GM12878 (cell line): ENCODE measurements around the gene RTN4RL1. TPM values are rescaled to one million over a fixed set of nuclear protein-coding genes. Genes with fewer than 3 reads are reported as not detected.
A peak's percentile ranks its signal among the peaks of the same experiment; 100 is the strongest.

Experiments
- BHLHE40 ChIP-seq, 2 experiments: fragments of 450-650 bp in 1 of 2; IDR thresholded peaks; 2 replicates each; pipeline ENCODE4 v1.6.1; 2011 to 2017; ENCODE audit warnings: low read depth in 2 of 2, borderline replicate concordance in 1 of 2, improper control_type of control experiment in 1 of 2, low read length in 1 of 2, mild to moderate bottlenecking in 1 of 2
- BMI1 ChIP-seq: fragments of 450-650 bp; IDR thresholded peaks from 2 replicates; pipeline ENCODE4 v1.6.1; 2016; ENCODE audit warnings: mild to moderate bottlenecking, moderate library complexity, borderline replicate concordance
- CBX3 ChIP-seq: fragments of 200-600 bp; sonication (generic); IDR thresholded peaks from 2 replicates; pipeline ENCODE4 v1.6.1; 2016; ENCODE audit warnings: low read depth, borderline replicate concordance
- CHD2 ChIP-seq: IDR thresholded peaks from 2 replicates; pipeline ENCODE4 v1.6.1; 2011; ENCODE audit warnings: low read depth, low read length, improper control_type of control experiment, borderline replicate concordance
- CREM ChIP-seq: IDR thresholded peaks from 2 replicates; pipeline ENCODE4 v1.6.1; 2014; ENCODE audit warnings: antibody characterized with exemption, low read depth
- GABPA ChIP-seq: IDR thresholded peaks from 2 replicates; pipeline ENCODE4 v1.6.1; 2014; ENCODE audit warnings: antibody characterized with exemption, low read depth, mild to moderate bottlenecking, inconsistent platforms
- JUNB ChIP-seq: IDR thresholded peaks from 2 replicates; pipeline ENCODE4 v1.6.1; 2016; ENCODE audit warnings: antibody characterized with exemption, mild to moderate bottlenecking
- KDM1A ChIP-seq: fragments of 200-600 bp; sonication (generic); IDR thresholded peaks from 2 replicates; pipeline ENCODE4 v1.6.1; 2016; ENCODE audit warnings: borderline replicate concordance
- LARP7 ChIP-seq: fragments of 450-650 bp; IDR thresholded peaks from 2 replicates; pipeline ENCODE4 v1.6.1; 2017; ENCODE audit warnings: mild to moderate bottlenecking
- PAX8 ChIP-seq: fragments of 450-650 bp; IDR thresholded peaks from 2 replicates; pipeline ENCODE4 v1.6.1; 2017; ENCODE audit warnings: mild to moderate bottlenecking, moderate library complexity
- POLR2AphosphoS2 ChIP-seq: IDR thresholded peaks from 2 replicates; pipeline ENCODE4 v1.6.1; 2011; ENCODE audit warnings: low read depth, mild to moderate bottlenecking, low read length, improper control_type of control experiment, moderate library complexity
- STAT1 ChIP-seq: fragments of 450-650 bp; conservative IDR thresholded peaks from 2 replicates; pipeline ENCODE4 v1.6.1; 2014; ENCODE audit warnings: antibody characterized with exemption, mild to moderate bottlenecking
- ZNF24 ChIP-seq: fragments of 450-650 bp; IDR thresholded peaks from 2 replicates; pipeline ENCODE4 v1.6.1; 2017; ENCODE audit warnings: antibody characterized with exemption, mild to moderate bottlenecking
- polyA plus RNA-seq, 11 experiments: library from polyadenylated mRNA; depleted of rRNA in 4 of 11; unstranded in 6 of 11; stranded (reverse) in 5 of 11; fragments of >200 nt; fragmentation: Nextera tagmentation in 4 of 11; fragmentation: Illumina TruSeq in 1 of 11; extraction: Ambion mirVana in 4 of 11; extraction: Trizol in 1 of 11; gene quantifications; 1 replicate in 1 of 11; 2 replicates in 10 of 11; pipeline versions ENCODE4 v1.2.1 to v1.2.3, GENCODE V29; 2011 to 2016; ENCODE audit warnings: inconsistent platforms in 2 of 11, missing spikeins in 2 of 11, low read depth in 1 of 11
- total RNA-seq, 4 experiments: library from RNA; depleted of rRNA in 3 of 4; stranded (reverse); fragments of >200 nt in 3 of 4; fragmentation: Illumina TruSeq in 1 of 4; extraction: Trizol in 1 of 4; gene quantifications; 2 replicates each; pipeline versions ENCODE4 v1.2.1 to v1.2.3, GENCODE V29; 2013 to 2021
- TF ChIP-seq, protein P1 (sequence below): fragments of 150-350 bp; IDR thresholded peaks from 2 replicates; pipeline ENCODE4 v1.6.1; 2014; ENCODE audit warnings: mild to moderate bottlenecking, low read depth, low read length
- TF ChIP-seq, protein P2 (sequence below): fragments of 450-650 bp; formaldehyde crosslinking; IDR thresholded peaks from 2 replicates; pipeline ENCODE4 v1.4.0; 2020; ENCODE audit warnings: mild to moderate bottlenecking, moderate library complexity
- TF ChIP-seq, protein P3 (sequence below): IDR thresholded peaks from 2 replicates; pipeline ENCODE4 v1.6.1; 2012; ENCODE audit warnings: mild to moderate bottlenecking, low read depth, low read length
- TF ChIP-seq, protein P4 (sequence below): fragments of 450-650 bp; IDR thresholded peaks from 2 replicates; pipeline ENCODE4 v1.6.1; 2017; ENCODE audit warnings: mild to moderate bottlenecking, moderate library complexity

The RTN4RL1 gene
- total and polyA plus RNA-seq, 10 of the 15 experiments (the other 5 are each of a cell fraction or from before 2014, with no cell fraction given), result 0.08 to 0.11 (median 0.10) TPM; not detected in 7

DNA sequence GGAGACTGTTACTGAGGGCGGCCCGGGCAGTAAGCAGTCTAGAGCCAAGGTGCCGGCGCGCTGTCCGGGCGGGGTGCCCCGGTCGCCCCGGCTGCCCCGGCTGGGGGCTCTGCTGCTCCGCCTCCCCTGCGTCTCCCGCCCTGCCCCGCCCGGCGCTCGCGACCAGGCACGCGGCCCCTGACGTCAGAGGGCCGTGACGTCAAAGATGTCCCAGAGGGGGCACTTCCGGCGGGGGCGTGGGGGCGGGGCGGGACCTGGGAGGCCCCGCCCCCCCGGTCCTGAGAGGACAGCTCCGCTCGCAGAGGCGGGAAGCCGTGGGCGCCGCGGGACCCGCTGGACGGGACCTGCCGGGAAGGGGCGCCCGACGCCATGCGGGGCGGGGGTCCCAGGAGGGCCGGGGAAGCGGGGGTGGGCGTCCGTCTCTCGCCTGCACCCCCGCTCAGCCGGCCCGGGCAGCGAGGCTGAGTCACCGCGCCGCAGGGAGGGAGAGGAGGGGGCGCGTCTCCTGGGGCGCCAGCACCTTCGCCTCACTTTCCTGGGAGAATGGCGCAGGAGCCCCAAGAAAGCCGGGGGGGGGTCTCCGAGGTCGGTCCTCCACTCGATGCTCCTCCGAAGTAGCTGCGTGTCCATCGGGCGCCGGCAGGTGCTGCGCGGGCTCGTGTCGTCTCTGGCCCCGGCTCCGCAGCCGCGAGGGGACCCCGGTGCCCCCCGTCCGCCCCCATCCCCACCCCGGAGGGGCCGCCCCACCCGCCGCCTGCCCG, 25.3 kb upstream of the RTN4RL1 start (continued):
- TF ChIP-seq, protein P1, sequence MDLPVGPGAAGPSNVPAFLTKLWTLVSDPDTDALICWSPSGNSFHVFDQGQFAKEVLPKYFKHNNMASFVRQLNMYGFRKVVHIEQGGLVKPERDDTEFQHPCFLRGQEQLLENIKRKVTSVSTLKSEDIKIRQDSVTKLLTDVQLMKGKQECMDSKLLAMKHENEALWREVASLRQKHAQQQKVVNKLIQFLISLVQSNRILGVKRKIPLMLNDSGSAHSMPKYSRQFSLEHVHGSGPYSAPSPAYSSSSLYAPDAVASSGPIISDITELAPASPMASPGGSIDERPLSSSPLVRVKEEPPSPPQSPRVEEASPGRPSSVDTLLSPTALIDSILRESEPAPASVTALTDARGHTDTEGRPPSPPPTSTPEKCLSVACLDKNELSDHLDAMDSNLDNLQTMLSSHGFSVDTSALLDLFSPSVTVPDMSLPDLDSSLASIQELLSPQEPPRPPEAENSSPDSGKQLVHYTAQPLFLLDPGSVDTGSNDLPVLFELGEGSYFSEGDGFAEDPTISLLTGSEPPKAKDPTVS, result no peak
- TF ChIP-seq, protein P2, sequence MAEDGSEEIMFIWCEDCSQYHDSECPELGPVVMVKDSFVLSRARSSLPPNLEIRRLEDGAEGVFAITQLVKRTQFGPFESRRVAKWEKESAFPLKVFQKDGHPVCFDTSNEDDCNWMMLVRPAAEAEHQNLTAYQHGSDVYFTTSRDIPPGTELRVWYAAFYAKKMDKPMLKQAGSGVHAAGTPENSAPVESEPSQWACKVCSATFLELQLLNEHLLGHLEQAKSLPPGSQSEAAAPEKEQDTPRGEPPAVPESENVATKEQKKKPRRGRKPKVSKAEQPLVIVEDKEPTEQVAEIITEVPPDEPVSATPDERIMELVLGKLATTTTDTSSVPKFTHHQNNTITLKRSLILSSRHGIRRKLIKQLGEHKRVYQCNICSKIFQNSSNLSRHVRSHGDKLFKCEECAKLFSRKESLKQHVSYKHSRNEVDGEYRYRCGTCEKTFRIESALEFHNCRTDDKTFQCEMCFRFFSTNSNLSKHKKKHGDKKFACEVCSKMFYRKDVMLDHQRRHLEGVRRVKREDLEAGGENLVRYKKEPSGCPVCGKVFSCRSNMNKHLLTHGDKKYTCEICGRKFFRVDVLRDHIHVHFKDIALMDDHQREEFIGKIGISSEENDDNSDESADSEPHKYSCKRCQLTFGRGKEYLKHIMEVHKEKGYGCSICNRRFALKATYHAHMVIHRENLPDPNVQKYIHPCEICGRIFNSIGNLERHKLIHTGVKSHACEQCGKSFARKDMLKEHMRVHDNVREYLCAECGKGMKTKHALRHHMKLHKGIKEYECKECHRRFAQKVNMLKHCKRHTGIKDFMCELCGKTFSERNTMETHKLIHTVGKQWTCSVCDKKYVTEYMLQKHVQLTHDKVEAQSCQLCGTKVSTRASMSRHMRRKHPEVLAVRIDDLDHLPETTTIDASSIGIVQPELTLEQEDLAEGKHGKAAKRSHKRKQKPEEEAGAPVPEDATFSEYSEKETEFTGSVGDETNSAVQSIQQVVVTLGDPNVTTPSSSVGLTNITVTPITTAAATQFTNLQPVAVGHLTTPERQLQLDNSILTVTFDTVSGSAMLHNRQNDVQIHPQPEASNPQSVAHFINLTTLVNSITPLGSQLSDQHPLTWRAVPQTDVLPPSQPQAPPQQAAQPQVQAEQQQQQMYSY (CRISPR knock-in tag), result no peak
- TF ChIP-seq, protein P3, sequence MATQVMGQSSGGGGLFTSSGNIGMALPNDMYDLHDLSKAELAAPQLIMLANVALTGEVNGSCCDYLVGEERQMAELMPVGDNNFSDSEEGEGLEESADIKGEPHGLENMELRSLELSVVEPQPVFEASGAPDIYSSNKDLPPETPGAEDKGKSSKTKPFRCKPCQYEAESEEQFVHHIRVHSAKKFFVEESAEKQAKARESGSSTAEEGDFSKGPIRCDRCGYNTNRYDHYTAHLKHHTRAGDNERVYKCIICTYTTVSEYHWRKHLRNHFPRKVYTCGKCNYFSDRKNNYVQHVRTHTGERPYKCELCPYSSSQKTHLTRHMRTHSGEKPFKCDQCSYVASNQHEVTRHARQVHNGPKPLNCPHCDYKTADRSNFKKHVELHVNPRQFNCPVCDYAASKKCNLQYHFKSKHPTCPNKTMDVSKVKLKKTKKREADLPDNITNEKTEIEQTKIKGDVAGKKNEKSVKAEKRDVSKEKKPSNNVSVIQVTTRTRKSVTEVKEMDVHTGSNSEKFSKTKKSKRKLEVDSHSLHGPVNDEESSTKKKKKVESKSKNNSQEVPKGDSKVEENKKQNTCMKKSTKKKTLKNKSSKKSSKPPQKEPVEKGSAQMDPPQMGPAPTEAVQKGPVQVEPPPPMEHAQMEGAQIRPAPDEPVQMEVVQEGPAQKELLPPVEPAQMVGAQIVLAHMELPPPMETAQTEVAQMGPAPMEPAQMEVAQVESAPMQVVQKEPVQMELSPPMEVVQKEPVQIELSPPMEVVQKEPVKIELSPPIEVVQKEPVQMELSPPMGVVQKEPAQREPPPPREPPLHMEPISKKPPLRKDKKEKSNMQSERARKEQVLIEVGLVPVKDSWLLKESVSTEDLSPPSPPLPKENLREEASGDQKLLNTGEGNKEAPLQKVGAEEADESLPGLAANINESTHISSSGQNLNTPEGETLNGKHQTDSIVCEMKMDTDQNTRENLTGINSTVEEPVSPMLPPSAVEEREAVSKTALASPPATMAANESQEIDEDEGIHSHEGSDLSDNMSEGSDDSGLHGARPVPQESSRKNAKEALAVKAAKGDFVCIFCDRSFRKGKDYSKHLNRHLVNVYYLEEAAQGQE, result peak; percentile 67
- TF ChIP-seq CREM, result peak; percentile 91
- no peak for TF ChIP-seq CHD2
- no peak for TF ChIP-seq PAX8
- TF ChIP-seq JUNB, result no peak
- TF ChIP-seq GABPA, result no peak
- no peak for TF ChIP-seq ZNF24
- TF ChIP-seq, protein P4, sequence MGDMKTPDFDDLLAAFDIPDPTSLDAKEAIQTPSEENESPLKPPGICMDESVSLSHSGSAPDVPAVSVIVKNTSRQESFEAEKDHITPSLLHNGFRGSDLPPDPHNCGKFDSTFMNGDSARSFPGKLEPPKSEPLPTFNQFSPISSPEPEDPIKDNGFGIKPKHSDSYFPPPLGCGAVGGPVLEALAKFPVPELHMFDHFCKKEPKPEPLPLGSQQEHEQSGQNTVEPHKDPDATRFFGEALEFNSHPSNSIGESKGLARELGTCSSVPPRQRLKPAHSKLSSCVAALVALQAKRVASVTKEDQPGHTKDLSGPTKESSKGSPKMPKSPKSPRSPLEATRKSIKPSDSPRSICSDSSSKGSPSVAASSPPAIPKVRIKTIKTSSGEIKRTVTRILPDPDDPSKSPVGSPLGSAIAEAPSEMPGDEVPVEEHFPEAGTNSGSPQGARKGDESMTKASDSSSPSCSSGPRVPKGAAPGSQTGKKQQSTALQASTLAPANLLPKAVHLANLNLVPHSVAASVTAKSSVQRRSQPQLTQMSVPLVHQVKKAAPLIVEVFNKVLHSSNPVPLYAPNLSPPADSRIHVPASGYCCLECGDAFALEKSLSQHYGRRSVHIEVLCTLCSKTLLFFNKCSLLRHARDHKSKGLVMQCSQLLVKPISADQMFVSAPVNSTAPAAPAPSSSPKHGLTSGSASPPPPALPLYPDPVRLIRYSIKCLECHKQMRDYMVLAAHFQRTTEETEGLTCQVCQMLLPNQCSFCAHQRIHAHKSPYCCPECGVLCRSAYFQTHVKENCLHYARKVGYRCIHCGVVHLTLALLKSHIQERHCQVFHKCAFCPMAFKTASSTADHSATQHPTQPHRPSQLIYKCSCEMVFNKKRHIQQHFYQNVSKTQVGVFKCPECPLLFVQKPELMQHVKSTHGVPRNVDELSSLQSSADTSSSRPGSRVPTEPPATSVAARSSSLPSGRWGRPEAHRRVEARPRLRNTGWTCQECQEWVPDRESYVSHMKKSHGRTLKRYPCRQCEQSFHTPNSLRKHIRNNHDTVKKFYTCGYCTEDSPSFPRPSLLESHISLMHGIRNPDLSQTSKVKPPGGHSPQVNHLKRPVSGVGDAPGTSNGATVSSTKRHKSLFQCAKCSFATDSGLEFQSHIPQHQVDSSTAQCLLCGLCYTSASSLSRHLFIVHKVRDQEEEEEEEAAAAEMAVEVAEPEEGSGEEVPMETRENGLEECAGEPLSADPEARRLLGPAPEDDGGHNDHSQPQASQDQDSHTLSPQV, result no peak
- no peak for TF ChIP-seq BMI1
- peak; percentile 13 to 53; a peak in 2 of 4 replicates for TF ChIP-seq BHLHE40 (IDR thresholded peaks at IDR 0.05; ENCODE audit: borderline replicate concordance in 1 of 2, low read depth in 2 of 2, low read length in 1 of 2)
- peak; percentile 48; the same call in 1 of the 2 replicates for TF ChIP-seq LARP7
- no peak for TF ChIP-seq STAT1
- no peak for TF ChIP-seq CBX3
- TF ChIP-seq POLR2AphosphoS2, result no peak
- no peak for TF ChIP-seq KDM1A
